Measurements from ENCODE around the gene CCDC149. TPM values are rescaled to one million over a fixed set of nuclear protein-coding genes. Genes with fewer than 3 reads are reported as not detected.

Gene CCDC149
- total and polyA plus RNA-seq, 9 of the 15 experiments (the other 6 are each of a cell fraction or from before 2014, with no cell fraction given) = 0.04 to 0.18 TPM; not detected in 7

GRCh38 chr4:24930151-24930550 is 17.3 kb upstream of the CCDC149 start:
- peaks cover 2 to 6% of the 10 kb centered on the region in 2 experiments; a peak in 2 of 5 replicates for H3K27me3 ChIP-seq (ENCODE audit: control insufficient read depth in 2 of 2, insufficient read depth in 2 of 2, low read length in 2 of 2)
- no peak overlapping the region for H3K4me3 ChIP-seq
- no peak for FAIRE-seq
- H3K4me1 ChIP-seq (replicated peaks in 1 of 2; ENCODE audit: control insufficient read depth in 2 of 2, insufficient read depth in 2 of 2, low read length in 2 of 2) = no peaks in the 10 kb centered on the region
- H4K20me1 ChIP-seq (replicated peaks; ENCODE audit: control insufficient read depth, insufficient read depth, low read length) = no peaks in the 10 kb centered on the region
- no peak for DNase-seq (ENCODE audit: extremely low read depth in 1 of 4, low spot score in 3 of 4)
- no peaks in the 10 kb centered on the region for H3K36me3 ChIP-seq (ENCODE audit: control insufficient read depth, insufficient read depth, low read length)
- H3K4me2 ChIP-seq (ENCODE audit: insufficient read depth, low read length) = no peak overlapping the region
- 0% methylated on average over 1 of the region's 1 CpG for WGBS (ENCODE audit: insufficient coverage, low coverage, missing lambda C conversion rate)
- ChIA-PET CTCF (ENCODE audit: low intra/inter-chr PET ratio) (no interaction called here), POLR2A (no interaction called here)
- H3K9me3 ChIP-seq (replicated peaks; ENCODE audit: control insufficient read depth, insufficient read depth, low read depth, low read length) = no peaks in the 10 kb centered on the region
- BruUV-seq (replicated peaks) = no TSS peak
- H3K27ac ChIP-seq (ENCODE audit: extremely low read depth, low read depth, low read length) = no peak overlapping the region
- intact Hi-C loops (cut with micrococcal nuclease) (no loop called here), in situ Hi-C loops (cut with MboI) (no loop called here)
- ATAC-seq = no peak
- no peak overlapping the region for H3K9ac ChIP-seq (ENCODE audit: insufficient read depth in 1 of 2, low read depth in 2 of 2, low read length in 2 of 2)
- TF ChIP-seq MCM3 (IDR thresholded peaks at IDR 0.05) (no peak), SMAD3 (CRISPR knock-in tag; conservative IDR thresholded peaks at IDR 0.05) (no peak), THAP7 (CRISPR knock-in tag; IDR thresholded peaks at IDR 0.05) (no peak), STAT5A (IDR thresholded peaks at IDR 0.05; ENCODE audit: borderline replicate concordance, low read length) (no peak), THRB (CRISPR knock-in tag; conservative IDR thresholded peaks at IDR 0.05) (no peak), ZNF644 (tag; IDR thresholded peaks at IDR 0.05; ENCODE audit: low read depth) (no peak)
- no peaks in the 10 kb centered on the region for H3K79me2 ChIP-seq (ENCODE audit: control insufficient read depth, insufficient read depth, low read length)
- no peaks in the 10 kb centered on the region for H3K9me1 ChIP-seq (ENCODE audit: control insufficient read depth, insufficient read depth, low read length)
- no peak overlapping the region for H2AFZ ChIP-seq (ENCODE audit: low read depth, low read length)
